Measurements from ENCODE around the gene SMARCC2.
"Not testable (repeated sequence)": the region's sequence is repeated elsewhere in the genome, so short reads cannot be mapped to it uniquely, and the experiment has no call there.

The SMARCC2 gene

GRCh38 chr12:56163533-56164344 lies 25.5 kb downstream of the SMARCC2 start:
- no peak for DNase-seq (ENCODE audit: low read depth)

- no peak for DNase-seq (ENCODE audit: low read depth)
Observed at GRCh38 chr12:56162468-56163290, 26.6 kb downstream of the SMARCC2 start.

- no peak for DNase-seq (ENCODE audit: low read depth)
Observed at GRCh38 chr12:56161690-56162351, 27.5 kb downstream of the SMARCC2 start.

GRCh38 chr12:56160894-56161689 lies 28.2 kb downstream of the SMARCC2 start:
- no peak for DNase-seq (ENCODE audit: low read depth)

GRCh38 chr12:56160193-56160763 lies 29.0 kb downstream of the SMARCC2 start:
- DNase-seq (ENCODE audit: low read depth) = no peak

GRCh38 chr12:56159482-56160192 lies 29.6 kb downstream of the SMARCC2 start:
- no peak for DNase-seq (ENCODE audit: low read depth)

- DNase-seq (ENCODE audit: low read depth) = no peak
Observed at GRCh38 chr12:56158926-56159461, 30.3 kb downstream of the SMARCC2 start.

- DNase-seq (ENCODE audit: low read depth) = peak; percentile 91
Observed at GRCh38 chr12:56158029-56158925, 31.0 kb downstream of the SMARCC2 start, which contains the start of gene MYL6. TSS of gene MYL6 (plus strand) at chr12:56158359. CDS start at chr12:56158402, 43 bp downstream.

GRCh38 chr12:56157201-56158028 lies 31.9 kb downstream of the SMARCC2 start:
- DNase-seq (ENCODE audit: low read depth) = peak; percentile 49

GRCh38 chr12:56156464-56157200 lies 32.7 kb downstream of the SMARCC2 start:
- DNase-seq (ENCODE audit: low read depth) = not testable (repeated sequence)

- no peak for DNase-seq (ENCODE audit: low read depth)
Observed at GRCh38 chr12:56155256-56155845, 33.9 kb downstream of the SMARCC2 start.

GRCh38 chr12:56154818-56155217 lies 34.5 kb downstream of the SMARCC2 start:
- DNase-seq (ENCODE audit: low read depth) = no peak

- no peak for DNase-seq (ENCODE audit: low read depth)
Observed at GRCh38 chr12:56154246-56154771, 35.0 kb downstream of the SMARCC2 start.

GRCh38 chr12:56153678-56154065 lies 35.6 kb downstream of the SMARCC2 start:
- no peak for DNase-seq (ENCODE audit: low read depth)

GRCh38 chr12:56152756-56153677 lies 36.3 kb downstream of the SMARCC2 start:
- no peak for DNase-seq (ENCODE audit: low read depth)
